HG03442 (cell line): ENCODE measurements around the gene CDV3.

Source experiments
- ATAC-seq: cut with Tn5 transposase; IDR thresholded peaks from one replicate; pipeline ENCODE4 v1.9.1; 2021; ENCODE audit warnings: mild to moderate bottlenecking, moderate library complexity; ENCODE audit not compliant: unreplicated experiment

CDV3 gene

GRCh38 chr3:133563816-133564215 lies 9.7 kb upstream of the CDV3 start:
- ATAC-seq = no peak

- no peak for ATAC-seq
These were observed 5.0 kb upstream of the CDV3 start for GRCh38 chr3:133568294-133569014.

- ATAC-seq = no peak
These were observed 3.1 kb upstream of the CDV3 start for GRCh38 chr3:133570139-133570936.

DNA sequence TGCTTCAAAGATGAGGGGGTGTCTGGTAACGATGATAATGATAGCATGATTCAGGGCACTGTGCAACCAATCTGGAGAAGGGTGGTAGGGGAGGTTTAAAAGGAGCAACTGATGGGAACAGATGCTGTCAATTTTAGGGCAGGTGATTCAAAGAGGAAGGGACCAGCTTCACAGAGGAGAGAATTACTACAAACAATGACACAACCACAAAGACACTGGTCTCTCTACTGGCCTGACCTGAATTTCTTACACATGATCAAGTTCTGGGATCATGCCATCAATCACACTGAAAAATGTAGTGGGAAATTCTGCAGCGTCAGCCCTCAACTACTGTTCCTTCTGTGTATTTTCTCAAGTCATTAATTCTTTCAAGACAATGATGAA lies 2.6 kb upstream of the CDV3 start:
- no peak for ATAC-seq

DNA sequence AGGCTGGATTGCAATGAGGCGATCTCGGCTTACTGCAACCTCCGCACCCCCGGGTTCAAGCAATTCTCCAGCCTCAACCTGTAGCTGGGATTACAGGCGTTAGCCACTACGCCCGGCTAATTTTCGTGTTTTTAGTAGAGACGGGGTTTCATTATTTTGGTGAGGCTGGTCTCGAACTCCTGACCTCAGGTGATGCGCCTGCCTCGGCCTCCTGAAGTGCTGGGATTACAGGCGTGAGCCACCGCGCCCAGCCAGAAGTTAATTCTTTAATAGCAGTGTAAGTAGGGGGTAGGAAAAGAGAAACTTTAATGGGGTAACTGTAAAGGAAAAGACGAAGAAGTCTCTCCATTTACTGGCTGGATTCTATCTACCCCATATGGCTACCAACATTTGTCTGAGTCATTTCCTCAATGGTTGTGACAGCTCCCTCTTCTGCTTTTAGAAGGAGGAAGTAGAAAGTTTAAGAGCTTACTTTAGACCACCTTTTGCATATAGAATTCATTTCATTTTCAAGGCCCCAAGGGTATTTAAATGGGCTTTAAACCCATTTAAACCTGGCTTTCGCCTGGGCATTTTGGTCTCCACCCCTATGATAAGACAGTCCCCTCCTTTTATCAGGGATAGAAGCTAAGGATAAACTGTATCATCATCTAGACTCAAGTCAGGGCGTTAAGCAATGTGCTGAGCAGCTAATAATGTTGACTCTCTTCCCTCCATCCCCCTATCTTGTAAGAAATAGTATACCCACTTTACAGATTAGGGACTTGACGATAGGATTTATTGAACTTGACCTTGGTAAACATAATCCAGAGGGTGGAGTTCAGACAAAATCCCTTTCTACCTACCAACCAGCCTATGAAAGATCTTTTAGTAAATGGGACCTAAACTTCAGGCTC lies 1.1 kb upstream of the CDV3 start:
- no peak for ATAC-seq

DNA sequence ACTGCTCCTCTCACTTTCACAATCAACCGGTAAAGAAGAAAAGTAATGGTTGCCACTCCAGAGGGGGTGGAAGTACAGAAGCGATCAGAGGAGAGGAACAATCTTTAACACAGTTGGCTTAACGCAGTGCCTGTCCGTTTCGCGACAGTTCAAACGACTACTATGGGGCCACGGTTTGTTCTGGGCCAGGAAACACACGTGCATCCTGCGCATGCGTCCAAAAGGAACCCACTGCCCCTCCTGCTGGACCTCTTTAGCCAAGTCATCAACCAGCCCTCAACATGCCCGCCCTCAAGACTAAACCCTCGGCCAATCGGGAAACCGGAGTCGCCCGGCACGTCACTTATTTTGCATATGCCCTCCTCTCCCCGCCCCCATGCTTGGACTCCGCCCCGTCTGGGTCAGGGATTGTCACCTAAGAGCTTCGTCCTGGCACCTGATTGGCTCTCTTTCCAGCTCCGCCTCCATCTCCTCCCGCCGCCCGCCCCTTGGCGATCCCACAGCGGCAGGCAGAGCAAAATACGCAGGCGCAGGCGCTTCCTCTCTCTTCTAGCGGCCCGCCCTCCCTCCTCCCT lies 345 bp upstream of the CDV3 start:
- ATAC-seq = peak; percentile 69

GRCh38 chr3:133574260-133574881 lies 885 bp downstream of the CDV3 start:
- peak; percentile 33 for ATAC-seq

GRCh38 chr3:133575086-133575485 lies 1.6 kb downstream of the CDV3 start:
- ATAC-seq = no peak

GRCh38 chr3:133576169-133576568 lies 2.7 kb downstream of the CDV3 start:
- ATAC-seq = no peak

DNA sequence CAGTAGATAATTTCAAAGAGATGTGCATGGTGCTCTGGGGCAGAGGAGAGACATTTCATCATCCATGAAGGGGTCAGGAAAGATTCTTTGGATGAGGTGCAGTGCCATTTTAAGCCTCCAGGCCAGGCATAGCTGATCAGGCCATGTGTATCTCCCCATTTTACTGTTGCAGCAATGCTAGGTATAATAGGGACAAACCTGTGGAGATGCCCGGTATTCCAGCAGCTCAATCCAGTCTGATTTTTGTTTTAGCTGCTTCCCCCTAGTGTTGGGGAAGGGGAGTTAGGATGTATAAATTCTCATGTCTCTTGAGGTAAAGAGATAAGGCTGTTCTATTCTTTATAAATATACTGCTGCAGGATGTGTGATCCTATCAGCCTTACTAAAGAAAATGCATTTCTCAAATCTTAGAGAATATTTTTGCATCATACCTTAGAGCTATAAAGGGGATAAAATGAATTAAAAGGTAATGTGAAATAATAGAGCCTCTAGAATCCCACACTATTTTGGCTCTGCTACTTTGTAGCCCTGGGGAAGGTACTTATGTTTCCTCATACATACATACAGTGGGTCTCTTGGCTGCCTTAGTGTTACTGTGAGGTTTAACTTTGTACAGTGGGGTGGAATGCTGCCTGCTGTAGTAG lies 5.2 kb downstream of the CDV3 start:
- no peak for ATAC-seq

- ATAC-seq = no peak
These were observed 9.9 kb downstream of the CDV3 start for GRCh38 chr3:133583396-133583795.

DNA sequence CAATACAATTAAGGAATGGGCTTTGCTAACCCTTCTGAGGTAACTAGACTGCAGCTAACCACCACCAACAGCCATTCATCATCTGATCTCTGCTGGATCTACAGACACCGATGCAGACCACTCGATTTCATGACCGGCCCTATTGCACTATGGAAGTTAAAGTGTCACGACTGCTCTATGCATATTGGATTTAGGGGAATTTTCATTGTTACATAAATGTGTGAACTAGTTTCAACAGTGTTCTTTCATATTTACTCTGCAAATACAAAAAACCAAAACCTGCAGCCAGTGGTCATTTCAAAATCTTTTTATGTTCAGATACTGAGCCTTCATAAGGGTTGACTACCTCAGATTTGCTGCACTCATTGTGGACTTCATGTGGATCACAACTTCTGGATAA lies 14.5 kb downstream of the CDV3 start:
- no peak for ATAC-seq

GRCh38 chr3:133588784-133589465 lies 15.4 kb downstream of the CDV3 start:
- ATAC-seq = no peak

DNA sequence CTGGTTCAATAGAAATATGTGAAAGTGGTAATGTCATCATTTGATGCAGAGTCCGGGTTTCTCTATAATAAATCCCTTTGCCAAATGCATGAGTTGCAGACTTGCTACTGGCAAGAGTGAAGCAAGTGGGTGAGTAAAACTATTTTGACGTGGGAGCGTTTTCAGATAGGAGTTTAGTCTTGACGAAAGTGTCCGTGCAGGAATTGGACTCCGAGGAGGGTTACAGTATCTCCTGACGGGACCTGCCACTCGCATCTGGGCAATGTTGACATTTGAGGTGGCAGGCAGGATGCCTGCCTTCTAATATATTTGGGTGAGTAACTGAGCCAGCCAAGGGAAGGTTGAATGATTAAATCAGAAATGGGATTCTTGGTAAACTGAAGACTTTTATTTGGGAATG lies 16.0 kb downstream of the CDV3 start:
- ATAC-seq = no peak

- ATAC-seq = no peak
These were observed 17.8 kb downstream of the CDV3 start for GRCh38 chr3:133591271-133591742.

GRCh38 chr3:133592843-133593242 lies 19.4 kb downstream of the CDV3 start:
- ATAC-seq = no peak

GRCh38 chr3:133593243-133593642 lies 19.8 kb downstream of the CDV3 start:
- ATAC-seq = no peak

GRCh38 chr3:133595341-133595740 lies 21.9 kb downstream of the CDV3 start:
- ATAC-seq = no peak

GRCh38 chr3:133598405-133598804 lies 24.9 kb downstream of the CDV3 start:
- ATAC-seq = no peak
